Activated T-helper 1 cell treated with Interleukin-2 at 50 U/mL for 16 hours (primary cell): ENCODE results near the gene PRR15L.
A peak's percentile ranks its signal among the peaks of the same experiment; 100 is the strongest.

Experiments used
- DNase-seq: peaks from one replicate; pipeline ENCODE4 v3.0.0-alpha.2; 2020; ENCODE audit warnings: low read depth

Gene PRR15L

DNA sequence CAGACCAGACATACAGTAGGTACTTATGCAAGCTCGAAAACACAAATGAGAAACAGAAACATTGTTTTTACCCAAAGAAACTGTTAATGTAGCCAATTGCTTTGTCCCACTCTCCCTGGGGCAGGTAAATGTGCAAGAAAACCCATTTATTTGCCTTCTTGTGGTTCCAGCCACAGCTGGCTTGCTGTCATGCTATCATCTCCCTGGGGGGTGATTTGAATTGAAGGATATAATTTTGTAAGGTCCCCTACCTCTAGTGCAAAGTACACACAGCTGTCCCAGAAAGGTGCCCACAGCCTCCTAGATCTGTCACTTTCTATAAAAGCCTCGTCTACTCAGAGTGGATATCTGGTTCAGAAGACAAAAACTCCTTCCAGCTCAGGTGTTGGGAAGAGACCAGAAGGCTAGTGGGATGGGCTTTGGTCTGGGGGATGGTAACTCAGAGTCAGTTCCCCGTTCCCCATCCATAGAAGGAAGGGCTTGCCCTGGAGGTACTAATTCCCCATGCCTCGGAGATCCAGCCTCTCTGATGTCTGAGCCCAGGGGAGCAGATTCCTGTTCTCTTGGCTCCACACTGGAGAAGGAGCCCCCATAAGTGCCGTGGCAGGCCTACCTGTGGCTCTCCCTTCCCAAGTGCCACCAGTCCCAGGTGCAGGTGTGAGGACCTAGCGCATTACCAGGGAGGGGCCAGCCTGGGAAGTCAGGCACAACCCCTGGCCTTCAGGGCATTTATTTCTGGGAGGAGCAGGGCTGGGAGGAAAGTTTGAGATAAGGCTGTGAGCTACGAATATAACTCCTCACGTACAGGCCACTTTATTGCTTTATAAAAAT lies 2.4 kb upstream of the PRR15L start:
- DNase-seq: no peak

DNA sequence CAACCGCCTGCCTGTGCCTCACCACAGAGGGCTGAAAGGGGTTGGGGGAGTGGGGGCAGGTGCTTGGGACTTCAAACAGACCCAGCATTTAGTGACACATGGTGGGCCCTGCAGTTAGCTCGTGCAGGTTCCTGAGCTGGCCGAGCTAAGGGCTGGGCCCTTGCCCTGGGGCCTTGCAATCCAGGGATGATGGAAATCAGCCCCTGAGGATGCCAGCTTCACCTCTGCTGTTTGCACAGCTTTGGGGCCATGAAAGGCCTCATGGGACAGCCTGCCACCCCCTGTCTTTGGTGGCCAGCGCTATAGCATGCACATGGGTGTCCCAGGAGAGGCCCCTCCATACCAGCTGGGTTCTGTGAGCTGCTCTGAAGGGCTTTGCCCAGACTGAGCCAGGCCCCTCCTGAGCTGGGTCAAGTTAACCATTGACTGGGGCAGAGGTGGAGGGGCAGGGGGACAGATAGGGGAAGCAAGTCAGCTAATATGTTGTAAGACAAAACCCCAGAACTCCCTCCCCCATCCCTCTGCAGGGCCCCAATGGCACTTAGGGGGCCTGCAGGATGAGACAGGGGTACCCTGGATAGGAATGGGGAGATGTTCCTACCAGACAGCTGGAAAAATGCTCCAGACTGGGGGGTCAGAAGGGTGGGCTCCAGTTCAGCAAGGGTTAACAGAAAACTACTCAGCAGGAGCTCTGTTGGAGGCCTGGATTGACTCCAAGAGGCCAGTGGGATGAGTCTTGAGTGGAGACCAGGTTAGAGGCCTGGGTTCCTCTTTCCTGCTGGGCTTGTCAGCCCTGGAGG lies 692 bp downstream of the PRR15L start:
- no peak for DNase-seq

DNA sequence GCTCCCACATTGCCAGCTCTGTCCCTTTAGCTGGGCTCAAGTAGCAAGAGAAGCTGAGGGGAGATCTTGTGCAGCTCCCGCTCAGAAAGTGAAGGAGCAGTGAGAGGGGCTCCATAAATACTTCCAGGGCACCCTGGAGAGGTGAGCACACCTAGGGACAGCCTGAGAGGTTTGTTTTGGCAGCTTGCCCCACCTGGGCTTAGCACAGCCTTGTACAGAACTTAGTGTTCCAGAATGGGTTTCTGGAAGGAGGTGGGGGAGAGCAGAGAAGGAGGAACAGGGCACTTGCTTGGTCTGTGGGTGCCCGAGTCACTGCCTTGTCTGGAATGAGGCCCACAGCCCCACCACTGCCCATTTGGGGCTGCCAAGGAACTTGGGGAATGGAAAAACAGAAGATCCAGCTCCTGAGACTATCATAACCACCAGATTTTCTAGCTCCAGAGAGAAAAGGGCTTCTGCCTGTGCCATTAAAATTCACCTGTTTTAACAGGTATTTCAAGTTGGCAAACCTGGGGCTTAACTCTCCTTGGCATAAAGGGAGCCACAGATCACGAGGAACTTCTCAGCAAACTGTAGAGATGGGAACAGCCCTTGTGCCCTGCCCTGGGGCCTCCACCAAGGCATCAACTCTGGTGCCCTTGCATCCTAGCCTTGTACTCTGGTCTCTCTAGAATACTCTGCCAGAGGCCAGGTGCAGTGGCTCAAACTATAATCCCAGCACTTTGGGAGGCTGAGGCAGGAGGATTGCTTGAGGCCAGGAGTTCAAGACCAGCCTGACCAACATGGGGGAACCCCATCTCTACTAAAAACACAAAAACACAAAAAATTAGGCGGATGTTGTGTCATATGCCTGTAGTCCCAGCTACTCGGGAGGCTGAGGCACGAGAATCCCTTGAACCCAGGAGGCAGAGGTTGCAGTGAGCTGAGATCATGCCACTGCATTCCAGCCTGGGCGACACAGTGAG lies 1.9 kb downstream of the PRR15L start:
- no peak for DNase-seq

DNA sequence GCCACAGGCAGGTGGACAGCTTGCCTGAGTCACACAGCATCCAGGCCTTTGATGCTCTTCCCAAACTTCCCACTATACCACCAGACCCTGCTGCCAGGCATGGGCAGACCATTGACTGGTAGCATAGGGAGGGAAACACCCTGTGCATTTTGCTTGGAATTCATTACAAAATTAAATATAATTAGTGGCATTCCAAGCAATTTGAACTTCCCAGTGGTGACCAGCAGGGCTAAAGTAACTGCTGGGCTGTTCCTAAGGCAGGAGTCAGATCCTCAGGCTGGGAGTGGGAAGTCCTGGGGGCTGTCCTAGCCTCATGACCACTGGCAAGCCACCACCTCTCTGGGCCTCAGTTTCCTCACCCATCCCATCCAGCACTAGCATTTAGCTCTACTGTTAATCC lies 3.8 kb downstream of the PRR15L start:
- no peak for DNase-seq

DNA sequence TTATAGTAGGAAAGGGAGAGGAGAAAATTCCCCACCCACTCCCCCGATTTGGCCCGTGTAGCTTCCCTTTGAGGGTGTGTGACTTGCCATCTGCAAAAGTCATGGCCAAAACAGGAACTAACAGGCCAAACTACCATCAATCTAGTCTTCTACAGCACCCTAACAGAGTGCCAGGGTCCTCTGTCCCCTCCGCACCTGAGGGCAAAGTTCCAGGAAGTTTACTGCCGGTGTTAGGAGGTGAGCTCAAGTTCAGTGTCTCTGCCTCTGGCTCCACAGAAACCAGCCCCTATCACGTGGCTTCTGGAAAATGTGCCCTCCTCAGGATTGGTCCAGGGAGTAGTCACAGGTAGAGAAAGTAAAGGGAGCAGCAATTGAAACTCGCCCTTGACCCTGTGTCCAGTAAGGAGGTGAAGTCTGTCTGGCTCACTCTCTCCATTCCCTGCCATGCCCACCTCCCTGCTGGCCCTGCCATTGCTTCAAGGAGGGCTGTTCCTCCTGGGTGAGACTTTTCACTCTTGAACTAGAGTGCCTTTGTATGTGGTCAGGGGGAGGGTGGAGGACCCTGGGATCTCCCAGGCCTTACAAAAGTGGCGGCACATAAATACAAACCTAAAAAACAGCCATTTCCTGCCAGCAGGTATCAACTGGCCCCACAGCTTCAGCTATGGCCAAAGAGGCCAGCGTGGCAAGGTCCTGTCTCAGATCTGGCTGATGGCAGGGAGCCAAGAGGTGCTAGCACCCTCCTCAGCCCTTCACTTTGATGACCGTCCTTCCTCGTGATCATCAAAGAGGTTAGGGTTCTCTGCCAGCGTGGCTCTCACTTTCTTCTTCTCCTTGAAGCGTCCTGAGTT lies 5.3 kb downstream of the PRR15L start:
- no peak for DNase-seq

DNA sequence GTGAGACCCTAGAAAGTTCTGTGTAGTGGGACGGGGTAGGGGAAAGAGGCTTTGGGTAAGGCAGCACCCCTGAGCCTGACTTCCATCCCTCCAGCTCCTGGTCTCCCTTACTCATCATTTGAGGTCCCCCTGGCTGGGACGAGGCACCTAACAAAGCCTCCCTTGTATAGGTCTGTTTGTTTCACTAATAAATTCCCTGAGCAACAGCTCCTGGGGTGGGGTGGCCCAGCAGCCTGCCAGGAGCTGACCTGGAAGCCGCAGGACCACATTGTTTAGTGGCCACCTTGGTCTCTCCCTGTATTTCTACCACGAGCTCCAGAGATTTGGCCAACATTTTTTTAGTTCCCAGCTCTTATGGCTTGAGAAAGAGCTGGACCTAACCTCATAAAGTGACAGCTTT lies 7.2 kb downstream of the PRR15L start:
- no peak for DNase-seq

DNA sequence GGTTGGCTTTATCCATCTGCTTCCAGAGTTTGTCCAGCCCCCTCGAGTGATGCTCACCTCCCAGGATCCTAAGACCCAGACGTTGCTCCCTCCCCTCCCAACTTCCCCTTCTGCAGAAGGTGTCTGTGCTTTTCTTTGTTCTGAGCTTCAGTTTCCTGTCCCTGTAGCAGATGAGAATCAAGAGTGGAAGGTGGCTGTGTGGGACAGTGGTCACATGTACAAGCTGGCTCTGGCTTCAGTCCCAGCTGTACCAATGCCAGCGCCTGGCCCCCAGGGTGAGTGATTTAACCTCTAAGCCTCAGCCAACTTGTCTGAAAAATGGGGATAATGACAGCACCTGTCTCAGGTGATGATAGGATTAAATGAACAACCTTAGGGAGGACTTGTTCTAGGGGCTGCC lies 7.7 kb downstream of the PRR15L start:
- no peak for DNase-seq

DNA sequence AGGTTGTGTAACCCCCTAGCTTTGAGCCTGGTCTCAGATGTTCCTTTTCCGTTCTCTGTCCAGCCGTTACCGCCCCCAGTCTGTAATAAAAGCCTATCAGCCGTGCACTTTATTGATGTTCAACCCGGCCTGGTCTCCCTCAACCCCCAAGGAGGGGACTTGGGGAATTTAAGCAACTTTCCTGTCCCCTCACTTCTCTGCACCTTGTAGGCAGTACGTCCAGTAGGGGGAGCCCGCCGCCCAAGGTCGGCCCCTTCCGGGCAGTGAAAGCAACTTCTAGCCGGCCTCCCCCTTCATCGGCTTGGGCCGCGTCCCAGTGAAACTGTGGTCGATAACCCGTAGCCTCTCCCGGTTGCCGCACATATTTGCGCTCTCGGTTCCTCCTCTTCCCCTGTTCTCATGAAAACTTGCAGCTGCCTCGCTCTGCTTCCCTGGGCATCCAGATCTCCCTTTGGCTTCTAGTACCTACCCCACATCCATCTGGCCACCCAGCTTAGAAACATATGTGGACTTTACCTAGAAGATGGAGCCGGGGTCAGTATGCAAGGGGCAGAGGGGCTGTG lies 8.4 kb downstream of the PRR15L start:
- peak; percentile 60 for DNase-seq

DNA sequence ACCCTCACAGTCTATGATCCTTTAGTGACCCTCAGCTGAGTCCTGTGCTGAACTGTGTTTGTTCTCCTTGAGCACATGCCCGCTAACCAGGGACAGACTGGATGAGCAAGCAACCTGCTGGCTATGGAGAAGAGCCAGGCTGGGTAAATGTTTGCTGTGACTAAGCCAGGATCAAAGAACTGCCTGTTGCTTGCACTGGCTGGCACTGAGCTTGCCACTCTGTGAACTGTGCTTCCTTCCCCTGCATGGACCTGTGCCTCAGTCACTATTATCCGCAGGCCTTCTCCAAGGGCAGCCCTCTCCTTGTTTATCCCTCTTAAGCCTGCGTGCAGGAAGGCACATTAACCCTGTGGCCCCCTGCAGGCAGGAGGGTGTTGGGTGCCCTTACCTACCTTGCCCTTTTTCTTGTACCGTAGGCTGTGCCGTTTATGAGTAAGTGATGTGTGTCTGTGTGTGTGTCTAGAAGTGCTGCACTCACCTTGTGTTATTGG lies 8.9 kb downstream of the PRR15L start:
- DNase-seq: no peak

DNA sequence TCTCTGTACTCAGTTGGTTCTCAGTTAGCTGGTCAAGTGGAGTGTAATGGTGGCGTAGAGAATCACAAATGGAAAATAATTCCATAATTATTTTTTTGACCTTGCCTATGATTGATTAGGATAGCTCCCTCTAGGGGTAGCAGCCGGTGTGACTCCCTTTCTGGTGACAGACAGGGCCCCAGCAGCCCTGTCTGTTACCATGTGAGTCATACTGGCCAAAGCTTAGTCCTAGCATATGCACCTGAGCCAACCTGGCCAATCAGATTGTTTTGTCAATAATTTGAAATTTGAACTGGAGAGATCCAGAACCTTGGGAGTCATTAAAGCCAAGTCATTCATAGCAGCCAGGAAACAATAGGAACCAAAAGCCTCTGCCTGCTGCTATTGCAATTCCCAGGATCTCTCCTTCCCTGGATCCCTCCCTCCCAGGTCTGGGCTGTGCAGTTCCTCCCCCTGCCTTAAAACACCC lies 10.7 kb downstream of the PRR15L start:
- DNase-seq: peak; percentile 48

DNA sequence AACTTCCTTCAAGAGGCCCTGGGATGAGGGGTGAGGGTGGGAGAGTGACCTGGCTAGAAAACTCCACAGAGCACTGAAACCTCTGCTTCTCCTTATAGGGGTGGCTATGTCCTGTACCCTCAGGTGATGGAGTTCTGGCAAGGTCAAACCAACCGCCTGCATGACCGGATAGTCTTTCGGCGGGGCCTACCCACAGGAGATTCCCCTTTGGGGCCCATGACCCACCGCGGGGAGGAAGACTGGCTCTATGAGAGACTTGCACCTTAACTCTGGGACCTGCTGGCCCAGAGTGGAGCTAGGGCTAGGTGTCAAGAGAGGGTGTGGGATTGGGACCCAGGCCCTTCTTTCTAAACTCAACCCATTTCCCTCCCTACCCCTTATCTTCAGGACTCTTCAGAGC lies 11.2 kb downstream of the PRR15L start:
- DNase-seq: no peak

DNA sequence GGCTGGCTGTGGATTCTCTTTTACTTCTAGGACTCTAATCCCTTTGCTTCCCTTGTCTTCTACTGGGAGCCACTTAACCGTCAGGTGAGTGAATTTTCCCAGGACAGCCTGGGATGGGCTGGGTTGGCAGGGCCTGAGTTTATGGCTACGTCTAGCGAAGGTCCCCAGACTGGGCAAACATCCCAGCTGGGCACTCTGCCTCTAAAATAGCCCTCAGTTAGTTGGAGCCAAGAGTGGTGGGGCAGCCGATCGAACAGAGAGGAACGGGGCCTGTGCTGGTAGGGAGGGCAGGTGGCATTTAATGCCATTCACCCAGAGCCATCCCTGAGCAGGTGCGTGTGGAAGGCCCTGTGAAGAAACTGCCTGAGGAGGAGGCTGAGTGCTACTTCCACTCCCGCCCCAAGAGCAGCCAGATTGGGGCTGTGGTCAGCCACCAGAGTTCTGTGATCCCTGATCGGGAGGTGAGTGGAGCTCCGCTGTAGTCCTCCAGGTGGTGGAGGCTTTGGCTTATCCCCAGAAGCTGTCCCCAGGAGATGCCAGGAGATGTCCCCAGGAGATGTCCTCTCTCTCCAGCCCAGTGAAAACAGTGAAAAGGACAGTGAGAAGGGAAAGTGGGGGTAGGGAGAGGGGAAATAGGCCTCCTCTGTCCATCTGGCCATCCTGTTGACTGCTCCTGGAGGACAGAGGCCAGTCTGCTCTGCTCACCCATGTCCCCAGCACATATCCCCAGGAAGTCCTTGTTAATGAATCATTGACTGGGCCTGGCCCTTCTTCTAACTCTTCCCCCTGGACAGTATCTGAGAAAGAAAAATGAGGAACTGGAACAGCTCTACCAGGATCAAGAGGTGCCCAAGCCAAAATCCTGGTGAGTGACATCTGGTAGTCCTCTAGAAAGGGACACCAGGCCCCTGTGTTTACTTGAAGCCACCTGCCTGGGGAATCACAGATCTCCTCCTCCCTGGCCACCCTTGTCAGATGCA lies 11.9 kb downstream of the PRR15L start:
- no peak for DNase-seq

DNA sequence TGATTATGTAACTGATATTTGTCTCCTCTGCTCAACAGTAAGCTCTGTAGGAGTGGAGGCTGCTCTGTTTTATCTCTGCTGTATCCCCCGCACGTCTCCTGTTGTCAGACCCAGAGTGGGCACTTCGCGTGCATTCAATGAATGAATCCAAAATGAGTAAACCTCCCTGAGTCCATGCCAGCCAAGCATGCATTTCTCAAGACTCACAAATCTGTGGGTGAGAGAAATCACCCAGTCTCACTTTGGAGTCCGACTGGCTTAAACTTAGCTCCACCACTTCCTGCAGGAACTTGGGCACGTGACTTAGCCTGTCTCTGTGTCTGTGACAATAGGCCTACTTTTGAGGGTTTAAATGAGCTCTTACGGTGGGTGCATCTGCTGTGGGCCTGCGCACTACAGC lies 12.6 kb downstream of the PRR15L start:
- no peak for DNase-seq

DNA sequence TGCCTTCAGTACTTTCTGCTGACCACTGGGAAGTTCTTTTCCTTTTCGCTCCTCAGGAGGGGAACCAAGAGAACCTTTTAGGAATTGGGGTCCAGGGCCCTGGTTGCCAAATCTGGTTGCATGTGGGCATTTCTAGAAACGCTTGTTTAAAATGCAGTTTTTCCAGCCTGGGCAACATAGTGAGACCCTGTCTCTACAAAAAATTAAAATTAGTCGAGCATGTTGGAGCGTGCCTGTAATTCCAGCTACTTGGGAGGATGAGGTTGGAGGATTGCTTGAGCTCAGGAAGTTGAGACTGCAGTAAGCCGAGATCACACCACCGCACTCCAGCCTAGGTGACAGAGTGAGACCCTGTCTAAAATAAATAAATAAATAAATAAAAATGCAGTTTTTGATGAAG lies 15.1 kb downstream of the PRR15L start:
- no peak for DNase-seq

DNA sequence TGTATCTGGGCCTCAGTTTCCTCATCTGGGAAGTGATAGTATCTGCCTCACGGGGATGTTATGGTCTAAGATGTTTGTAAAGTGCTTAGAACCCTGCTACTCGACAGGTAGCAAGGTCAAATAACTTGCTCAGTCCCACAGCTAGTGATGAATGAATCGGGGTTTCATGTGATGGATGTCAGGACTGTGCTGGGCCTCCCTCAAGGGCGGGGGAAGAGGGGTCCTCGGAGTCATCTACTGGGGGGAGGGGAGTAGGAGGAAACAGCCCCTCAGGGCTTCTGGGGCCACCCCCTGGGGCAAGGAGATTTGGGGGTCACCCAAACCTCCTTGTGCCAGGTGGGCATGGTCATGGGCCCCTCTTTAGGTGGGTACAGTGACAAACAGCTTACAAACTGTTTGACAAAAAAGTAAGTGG lies 15.6 kb downstream of the PRR15L start:
- DNase-seq: no peak

DNA sequence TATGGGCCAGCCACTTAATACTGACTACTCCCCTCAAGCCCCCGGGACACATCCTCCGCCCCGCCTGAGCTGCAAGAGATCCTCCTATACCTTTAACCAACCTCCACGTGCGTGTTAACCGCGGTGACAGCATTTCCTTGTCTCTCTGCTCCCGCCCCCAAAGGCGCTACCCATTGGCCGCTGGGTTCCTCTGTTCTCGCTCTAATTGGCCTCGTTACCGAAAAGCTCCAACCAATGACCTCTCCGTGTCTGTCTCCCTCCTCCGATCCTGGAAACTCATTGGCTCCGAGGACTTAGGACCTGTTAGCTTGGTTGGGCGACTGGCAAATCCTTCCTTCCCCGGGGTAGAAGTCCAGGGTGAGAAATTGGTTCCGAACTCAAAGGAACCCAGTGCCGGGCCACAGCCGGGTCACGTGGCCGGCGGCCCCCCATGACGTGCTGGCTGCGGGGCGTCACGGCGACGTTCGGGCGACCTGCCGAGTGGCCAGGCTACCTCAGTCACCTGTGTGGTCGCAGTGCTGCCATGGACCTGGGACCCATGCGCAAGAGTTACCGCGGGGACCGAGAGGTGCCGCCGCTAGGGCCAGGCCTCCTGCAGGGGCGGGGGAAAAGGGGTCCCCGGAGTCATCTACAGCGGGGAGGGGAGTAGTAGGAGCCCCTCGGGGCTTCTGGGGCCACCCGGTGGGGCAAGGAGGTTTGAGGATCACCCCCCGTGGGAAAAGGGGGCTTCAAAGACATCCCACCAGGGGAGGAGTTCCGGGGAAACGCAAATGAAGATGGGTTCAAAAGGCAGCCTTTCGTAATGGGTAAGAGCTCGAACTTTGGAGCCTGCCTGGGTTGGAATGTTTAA lies 16.2 kb downstream of the PRR15L start, which contains the start of gene PNPO:
PNPO (plus strand) TSS at position 326 of the 850 bp plus-strand sequence; CDS start at position 431, 105 bp downstream.
- DNase-seq: peak; percentile 84

DNA sequence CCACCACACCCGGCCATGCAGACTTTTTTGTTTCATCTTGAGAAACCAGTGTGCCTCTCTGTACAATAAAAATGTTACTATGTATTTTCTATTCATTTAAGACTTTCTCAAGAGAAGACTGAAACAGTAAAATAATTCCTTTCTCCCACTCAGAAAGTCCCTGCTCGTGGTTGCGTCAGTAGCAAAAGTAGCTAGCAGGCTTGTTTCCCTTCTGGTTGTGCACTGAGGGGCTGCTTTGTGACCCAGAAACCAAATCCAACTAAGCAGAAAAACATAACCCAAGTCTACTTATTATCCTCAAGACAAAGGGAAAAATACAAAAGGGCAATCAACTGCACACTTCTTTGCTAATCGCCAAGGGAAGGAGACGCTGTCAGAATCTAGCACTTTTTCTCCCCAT lies 19.7 kb downstream of the PRR15L start:
- no peak for DNase-seq

DNA sequence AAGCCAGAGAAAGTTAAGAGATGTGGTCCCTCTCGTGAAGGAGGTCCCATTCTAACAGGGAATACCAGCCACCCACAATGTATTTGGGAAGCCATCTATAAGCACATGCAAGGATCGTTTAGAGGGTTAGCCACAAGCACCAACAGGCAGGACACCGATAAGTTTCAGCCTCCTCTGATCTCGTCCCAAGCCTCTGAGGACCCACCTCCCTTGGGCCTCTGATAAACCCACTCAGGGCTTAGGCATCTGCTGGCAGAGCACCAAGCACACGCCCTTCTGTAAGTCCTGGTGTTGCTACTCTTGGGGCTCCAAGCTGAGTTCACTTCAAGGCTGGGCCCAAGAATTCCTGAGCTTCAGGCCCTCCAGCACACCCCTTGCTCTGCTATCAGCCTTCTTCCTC lies 21.7 kb downstream of the PRR15L start:
- DNase-seq: no peak
